IMR-90 (cell line): Measurements from ENCODE around the gene PLA2G15. TPM values are rescaled to one million over a fixed set of nuclear protein-coding genes. Genes with fewer than 3 reads are reported as not detected.

Experiments used
- ATAC-seq: fragments of 200-7000 bp; cut with Tn5 transposase; 2 replicates; pipeline ENCODE4 v1.9.1; 2020; ENCODE audit warnings: low read depth, mild to moderate bottlenecking, moderate library complexity
- BruUV-seq: library from RNA; stranded (reverse); fragments of 400-500 nt; replicated peaks from 2 replicates; lab custom pipeline; 2021; lab: Mats Ljungman, UMichigan
- CTCF ChIA-PET: fragments of 300-600 bp; formaldehyde crosslinking; extraction: SDS; loops from one replicate; lab custom pipeline; 2021; ENCODE audit warnings: antibody characterized with exemption; lab: Yijun Ruan, JAX
- POLR2A ChIA-PET: fragments of 300-600 bp; sonication (Branson Sonifier 250); formaldehyde crosslinking; loops from one replicate; lab custom pipeline; 2022; ENCODE audit warnings: antibody characterized with exemption; ENCODE audit not compliant: unreplicated experiment; lab: Charles Lee
- DNase-seq: peaks from one replicate; pipeline ENCODE4 v3.0.0; 2013
- H2AFZ ChIP-seq: replicated peaks from 2 replicates; pipeline ENCODE3; 2013; ENCODE audit warnings: low read length, mild to moderate bottlenecking; ENCODE audit not compliant: poor library complexity
- H2AK5ac ChIP-seq: 2 replicates; pipeline ENCODE4 v1.6.1; 2013; ENCODE audit warnings: low read depth, low read length, inconsistent platforms
- H2AK9ac ChIP-seq: replicated peaks from 2 replicates; pipeline ENCODE3; 2013; ENCODE audit warnings: mild to moderate bottlenecking, low read depth, low read length, moderate library complexity; ENCODE audit not compliant: poor library complexity
- H2BK120ac ChIP-seq: 2 replicates; pipeline ENCODE4 v1.6.1; 2013; ENCODE audit warnings: low read depth, low read length, inconsistent platforms
- H2BK15ac ChIP-seq: 3 replicates; pipeline ENCODE4 v1.6.1; 2013; ENCODE audit warnings: low read depth, low read length, inconsistent platforms
- H2BK20ac ChIP-seq: 2 replicates; pipeline ENCODE4 v1.6.1; 2013; ENCODE audit warnings: low read depth, mild to moderate bottlenecking, inconsistent platforms, low read length, moderate library complexity
- H2BK5ac ChIP-seq: 2 replicates; pipeline ENCODE4 v1.6.1; 2013; ENCODE audit warnings: mild to moderate bottlenecking, low read depth, low read length, inconsistent platforms; ENCODE audit not compliant: poor library complexity, severe bottlenecking
- H3K14ac ChIP-seq: replicated peaks from 2 replicates; pipeline ENCODE4 v1.6.1; 2013; ENCODE audit warnings: low read depth, low read length, inconsistent platforms
- H3K18ac ChIP-seq: 2 replicates; pipeline ENCODE4 v1.6.1; 2013; ENCODE audit warnings: low read depth, low read length, control low read depth
- H3K23ac ChIP-seq: 2 replicates; pipeline ENCODE4 v1.6.1; 2013; ENCODE audit warnings: low read depth, low read length, inconsistent platforms
- H3K27ac ChIP-seq: 2 replicates; pipeline ENCODE4 v1.5.1; 2013; ENCODE audit warnings: mild to moderate bottlenecking, control low read depth, low read length; ENCODE audit not compliant: insufficient read depth
- H3K27me3 ChIP-seq: 2 replicates; pipeline ENCODE4 v1.6.1; 2013; ENCODE audit warnings: low read length; ENCODE audit not compliant: control insufficient read depth, insufficient read depth
- H3K36me3 ChIP-seq: 2 replicates; pipeline ENCODE4 v1.6.1; 2013; ENCODE audit warnings: low read length, mixed read lengths; ENCODE audit not compliant: control insufficient read depth, insufficient read depth
- H3K4ac ChIP-seq: 2 replicates; pipeline ENCODE4 v1.6.1; 2013; ENCODE audit warnings: low read depth, low read length, inconsistent platforms
- H3K4me1 ChIP-seq: 2 replicates; pipeline ENCODE4 v1.6.1; 2013; ENCODE audit warnings: low read length, mixed read lengths; ENCODE audit not compliant: control insufficient read depth, insufficient read depth
- H3K4me2 ChIP-seq: 2 replicates; pipeline ENCODE4 v1.6.1; 2013; ENCODE audit warnings: low read depth, mild to moderate bottlenecking, control low read depth, low read length, moderate library complexity
- H3K4me3 ChIP-seq: 2 replicates; pipeline ENCODE4 v1.5.1; 2013; ENCODE audit warnings: low read depth, mild to moderate bottlenecking, control low read depth, low read length, moderate library complexity; ENCODE audit not compliant: insufficient read depth
- H3K56ac ChIP-seq: 2 replicates; pipeline ENCODE4 v1.6.1; 2013; ENCODE audit warnings: low read length, inconsistent platforms; ENCODE audit not compliant: insufficient read depth; ENCODE audit errors: extremely low read depth
- H3K79me1 ChIP-seq, 2 experiments: 2 replicates each; pipeline ENCODE4 v1.6.1; 2013; ENCODE audit warnings: low read length in 2 of 2, inconsistent platforms in 1 of 2, low read depth in 1 of 2
- H3K9ac ChIP-seq: 2 replicates; pipeline ENCODE4 v1.6.1; 2013; ENCODE audit warnings: low read depth, low read length, control low read depth
- H3K9me1 ChIP-seq: 2 replicates; pipeline ENCODE4 v1.6.1; 2013; ENCODE audit warnings: low read length, inconsistent platforms; ENCODE audit not compliant: insufficient read depth
- H3K9me3 ChIP-seq: 2 replicates; pipeline ENCODE4 v1.6.1; 2013; ENCODE audit warnings: low read length; ENCODE audit not compliant: control insufficient read depth, insufficient read depth
- H4K20me1 ChIP-seq: 2 replicates; pipeline ENCODE4 v1.6.1; 2013; ENCODE audit warnings: low read length, inconsistent platforms; ENCODE audit not compliant: insufficient read depth
- H4K5ac ChIP-seq: 2 replicates; pipeline ENCODE4 v1.6.1; 2013; ENCODE audit warnings: mild to moderate bottlenecking, low read depth, low read length, control low read depth
- H4K8ac ChIP-seq, 2 experiments: 2 replicates each; pipeline ENCODE4 v1.6.1; 2013; ENCODE audit warnings: low read depth in 2 of 2, low read length in 2 of 2, control low read depth in 1 of 2, inconsistent platforms in 1 of 2
- H4K91ac ChIP-seq: 2 replicates; pipeline ENCODE4 v1.6.1; 2013; ENCODE audit warnings: low read depth, low read length, inconsistent platforms; ENCODE audit not compliant: insufficient read depth
- BHLHE40 ChIP-seq: fragments of 150-350 bp; IDR thresholded peaks from 2 replicates; pipeline ENCODE4 v1.6.1; 2016; ENCODE audit warnings: mild to moderate bottlenecking, low read depth, low read length
- CEBPB ChIP-seq: IDR thresholded peaks from 2 replicates; pipeline ENCODE4 v1.6.1; 2012; ENCODE audit warnings: low read depth, low read length, improper control_type of control experiment
- MAFK ChIP-seq: IDR thresholded peaks from 2 replicates; pipeline ENCODE4 v1.6.1; 2012; ENCODE audit warnings: low read depth, low read length, improper control_type of control experiment
- MAZ ChIP-seq: IDR thresholded peaks from 2 replicates; pipeline ENCODE4 v1.6.1; 2012; ENCODE audit warnings: low read depth, mild to moderate bottlenecking, low read length, improper control_type of control experiment, moderate library complexity, borderline replicate concordance
- RAD21 ChIP-seq: IDR thresholded peaks from 2 replicates; pipeline ENCODE4 v1.6.1; 2012; ENCODE audit warnings: low read length, improper control_type of control experiment
- RCOR1 ChIP-seq: IDR thresholded peaks from 2 replicates; pipeline ENCODE4 v1.6.1; 2012; ENCODE audit warnings: mild to moderate bottlenecking, low read length, improper control_type of control experiment; ENCODE audit not compliant: insufficient replicate concordance
- RFX5 ChIP-seq: IDR thresholded peaks from 2 replicates; pipeline ENCODE4 v1.8.0; 2012; ENCODE audit warnings: low read depth, mild to moderate bottlenecking, low read length, moderate library complexity
- SMC3 ChIP-seq: fragments of 150-350 bp; IDR thresholded peaks from 2 replicates; pipeline ENCODE4 v1.6.1; 2016; ENCODE audit warnings: low read depth, mild to moderate bottlenecking, antibody characterized with exemption, low read length, moderate library complexity
- WGBS, 2 experiments: methylation state at CpG; one replicate each; pipeline versions ENCODE4 v1.1.5 to v1.1.7; 2013; ENCODE audit warnings: missing lambda C conversion rate in 2 of 2; ENCODE audit not compliant: insufficient read length in 1 of 2; ENCODE audit errors: extremely low coverage in 2 of 2; 5-methylcytosine and 5-hydroxymethylcytosine counted together
- dilution Hi-C: fragments of 300-500 bp; cut with HindIII; formaldehyde crosslinking; loops from one replicate; pipeline ENCODE4 v1.14.3; 2018; ENCODE audit warnings: low sequenced_read_pairs; ENCODE audit not compliant: unreplicated experiment
- in situ Hi-C: fragments of 300-500 bp; cut with MboI; formaldehyde crosslinking; loops from 3 replicates; pipeline ENCODE4 v1.14.3; 2019; ENCODE audit warnings: low sequenced_read_pairs, inconsistent platforms, mixed read lengths
- intact Hi-C: fragments of 100-400 bp; cut with micrococcal nuclease; formaldehyde crosslinking; loops from 2 replicates; pipeline ENCODE4 v1.10.0; 2022
- polyA plus RNA-seq, 3 experiments: library from polyadenylated mRNA; depleted of rRNA; stranded (reverse); fragments of >200 nt; gene quantifications; 2 replicates each; pipeline ENCODE4 v1.2.3, GENCODE V29; 2012; ENCODE audit warnings: low replicate concordance in 1 of 3
- total RNA-seq: library from RNA; depleted of rRNA; stranded (reverse); fragments of >200 nt; gene quantifications from 2 replicates; pipeline ENCODE4 v1.2.3, GENCODE V29; 2012
- TF ChIP-seq, protein P1 (sequence below): conservative IDR thresholded peaks from 2 replicates; pipeline ENCODE4 v1.5.1; 2012; ENCODE audit warnings: mild to moderate bottlenecking, low read depth, low read length, improper control_type of control experiment
- TF ChIP-seq, protein P2 (sequence below): fragments of 150-350 bp; IDR thresholded peaks from 2 replicates; pipeline ENCODE4 v1.6.1; 2017; ENCODE audit warnings: mild to moderate bottlenecking, antibody characterized with exemption, low read length, low read depth

PLA2G15 gene
- total and polyA plus RNA-seq, 2 of the 4 experiments (the other 2 are of a cell fraction), result 19.5 to 31.7 TPM

DNA sequence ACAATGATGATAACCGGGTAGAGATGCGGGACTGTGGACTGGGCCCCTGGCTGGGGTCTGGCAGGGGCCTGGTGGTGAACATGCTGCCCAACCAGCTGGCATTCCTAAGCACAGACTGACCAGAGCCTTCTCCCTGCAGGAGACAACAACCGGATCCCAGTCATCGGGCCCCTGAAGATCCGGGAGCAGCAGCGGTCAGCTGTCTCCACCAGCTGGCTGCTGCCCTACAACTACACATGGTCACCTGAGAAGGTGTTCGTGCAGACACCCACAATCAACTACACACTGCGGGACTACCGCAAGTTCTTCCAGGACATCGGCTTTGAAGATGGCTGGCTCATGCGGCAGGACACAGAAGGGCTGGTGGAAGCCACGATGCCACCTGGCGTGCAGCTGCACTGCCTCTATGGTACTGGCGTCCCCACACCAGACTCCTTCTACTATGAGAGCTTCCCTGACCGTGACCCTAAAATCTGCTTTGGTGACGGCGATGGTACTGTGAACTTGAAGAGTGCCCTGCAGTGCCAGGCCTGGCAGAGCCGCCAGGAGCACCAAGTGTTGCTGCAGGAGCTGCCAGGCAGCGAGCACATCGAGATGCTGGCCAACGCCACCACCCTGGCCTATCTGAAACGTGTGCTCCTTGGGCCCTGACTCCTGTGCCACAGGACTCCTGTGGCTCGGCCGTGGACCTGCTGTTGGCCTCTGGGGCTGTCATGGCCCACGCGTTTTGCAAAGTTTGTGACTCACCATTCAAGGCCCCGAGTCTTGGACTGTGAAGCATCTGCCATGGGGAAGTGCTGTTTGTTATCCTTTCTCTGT, 14.0 kb downstream of the PLA2G15 start:
- peak; percentile 13 for DNase-seq
- no peaks in the 10 kb centered on the region for H4K20me1 ChIP-seq
- no peak overlapping the region for H2BK20ac ChIP-seq
- peak overlapping the region; percentile 29 for H2AFZ ChIP-seq
- no peak overlapping the region for H4K5ac ChIP-seq
- H3K27me3 ChIP-seq, result no peaks in the 10 kb centered on the region
- dilution Hi-C loops, result no loop called here
- no peak overlapping the region for H2BK5ac ChIP-seq
- H3K4me1 ChIP-seq, result peaks cover 18% of the 10 kb centered on the region
- H3K4me3 ChIP-seq, result no peak overlapping the region
- H2BK120ac ChIP-seq, result no peak overlapping the region
- peaks cover 13% of the 10 kb centered on the region for H3K36me3 ChIP-seq
- H2AK9ac ChIP-seq, result peak overlapping the region; percentile 51
- H2AK5ac ChIP-seq, result no peak overlapping the region
- no peaks in the 10 kb centered on the region for H3K9me3 ChIP-seq
- H3K23ac ChIP-seq, result no peak overlapping the region
- no peak overlapping the region for H3K27ac ChIP-seq
- WGBS, 2 experiments, result 86% methylated on average over 17 of the region's 27 CpGs; no CpG with 5 or more reads in 1 of the 2 experiments
- H3K79me1 ChIP-seq, result peaks cover 0 to 23% of the 10 kb centered on the region in 2 experiments; a peak in 3 of 4 replicates
- CTCF ChIA-PET, result interaction anchor here (0.6 to 1.4 kb wide), 2 partner anchors 56 to 69 kb away, joined by 3 to 4 read pairs; no protein-coding TSS in a partner anchor
- no peak overlapping the region for H3K14ac ChIP-seq
- H3K4ac ChIP-seq, result no peak overlapping the region
- H4K91ac ChIP-seq, result no peak overlapping the region
- no peak overlapping the region for H4K8ac ChIP-seq
- POLR2A ChIA-PET, result no interaction called here
- BruUV-seq, result no TSS peak
- TF ChIP-seq SMC3 (no peak), RFX5 (no peak), RAD21 (no peak), MAFK (no peak), RCOR1 (no peak), BHLHE40 (no peak), CEBPB (no peak), MAZ (no peak)
- TF ChIP-seq, protein P1, sequence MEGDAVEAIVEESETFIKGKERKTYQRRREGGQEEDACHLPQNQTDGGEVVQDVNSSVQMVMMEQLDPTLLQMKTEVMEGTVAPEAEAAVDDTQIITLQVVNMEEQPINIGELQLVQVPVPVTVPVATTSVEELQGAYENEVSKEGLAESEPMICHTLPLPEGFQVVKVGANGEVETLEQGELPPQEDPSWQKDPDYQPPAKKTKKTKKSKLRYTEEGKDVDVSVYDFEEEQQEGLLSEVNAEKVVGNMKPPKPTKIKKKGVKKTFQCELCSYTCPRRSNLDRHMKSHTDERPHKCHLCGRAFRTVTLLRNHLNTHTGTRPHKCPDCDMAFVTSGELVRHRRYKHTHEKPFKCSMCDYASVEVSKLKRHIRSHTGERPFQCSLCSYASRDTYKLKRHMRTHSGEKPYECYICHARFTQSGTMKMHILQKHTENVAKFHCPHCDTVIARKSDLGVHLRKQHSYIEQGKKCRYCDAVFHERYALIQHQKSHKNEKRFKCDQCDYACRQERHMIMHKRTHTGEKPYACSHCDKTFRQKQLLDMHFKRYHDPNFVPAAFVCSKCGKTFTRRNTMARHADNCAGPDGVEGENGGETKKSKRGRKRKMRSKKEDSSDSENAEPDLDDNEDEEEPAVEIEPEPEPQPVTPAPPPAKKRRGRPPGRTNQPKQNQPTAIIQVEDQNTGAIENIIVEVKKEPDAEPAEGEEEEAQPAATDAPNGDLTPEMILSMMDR, result no peak
- TF ChIP-seq, protein P2, sequence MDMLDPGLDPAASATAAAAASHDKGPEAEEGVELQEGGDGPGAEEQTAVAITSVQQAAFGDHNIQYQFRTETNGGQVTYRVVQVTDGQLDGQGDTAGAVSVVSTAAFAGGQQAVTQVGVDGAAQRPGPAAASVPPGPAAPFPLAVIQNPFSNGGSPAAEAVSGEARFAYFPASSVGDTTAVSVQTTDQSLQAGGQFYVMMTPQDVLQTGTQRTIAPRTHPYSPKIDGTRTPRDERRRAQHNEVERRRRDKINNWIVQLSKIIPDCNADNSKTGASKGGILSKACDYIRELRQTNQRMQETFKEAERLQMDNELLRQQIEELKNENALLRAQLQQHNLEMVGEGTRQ, result no peak
- no peak overlapping the region for H3K18ac ChIP-seq
- peaks cover 5% of the 10 kb centered on the region; the same call in 1 of the 2 replicates for H3K9me1 ChIP-seq
- no peak overlapping the region for H2BK15ac ChIP-seq
- no peak for ATAC-seq
- no peak overlapping the region for H3K56ac ChIP-seq
- H3K9ac ChIP-seq, result no peak overlapping the region
- intact Hi-C loops, result no loop called here
- H3K4me2 ChIP-seq, result no peak overlapping the region
- in situ Hi-C loops, result no loop called here
